HFF-Myc (cell line): ENCODE data around the gene MRPS30.
"Not testable (repeated sequence)": the region's sequence is repeated elsewhere in the genome, so short reads cannot be mapped to it uniquely, and the experiment has no call there.

ENCODE experiments used
- DNase-seq: peaks from one replicate; pipeline ENCODE4 v3.0.0-alpha.2; 2011; ENCODE audit warnings: low read depth; ENCODE audit errors: extremely low read depth
- H3K4me3 ChIP-seq: replicated peaks from 2 replicates; pipeline ENCODE4 v1.5.1; 2011; ENCODE audit warnings: low read depth, mild to moderate bottlenecking, control low read depth, low read length
- TF ChIP-seq, protein P1 (sequence below): IDR thresholded peaks from 2 replicates; pipeline ENCODE4 v1.5.1; 2012; ENCODE audit warnings: mild to moderate bottlenecking, low read depth, low read length, control low read depth; ENCODE audit errors: missing control alignments

The MRPS30 gene

DNA sequence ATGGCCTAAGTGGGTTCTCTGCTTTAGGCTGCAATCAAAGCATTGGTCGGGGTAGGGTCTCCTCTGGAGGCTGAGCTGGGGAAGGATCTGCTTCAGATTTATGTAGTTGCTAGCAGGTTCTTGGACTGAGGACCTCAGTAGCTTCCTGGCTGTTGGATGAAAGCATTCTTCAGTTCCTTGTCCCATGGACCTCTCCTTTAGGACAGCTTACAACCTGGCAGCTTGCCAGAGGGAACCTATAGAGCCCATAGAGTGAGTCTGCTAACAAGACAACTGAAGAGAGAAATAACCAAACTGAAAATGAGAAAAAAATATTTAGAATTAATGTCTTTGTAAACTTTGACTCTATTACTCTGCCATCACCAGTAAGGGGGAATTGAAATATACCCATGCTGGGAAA is 12.4 kb downstream of the MRPS30 start:
- no peak overlapping the region for H3K4me3 ChIP-seq
- no peak for DNase-seq
- TF ChIP-seq, protein P1, sequence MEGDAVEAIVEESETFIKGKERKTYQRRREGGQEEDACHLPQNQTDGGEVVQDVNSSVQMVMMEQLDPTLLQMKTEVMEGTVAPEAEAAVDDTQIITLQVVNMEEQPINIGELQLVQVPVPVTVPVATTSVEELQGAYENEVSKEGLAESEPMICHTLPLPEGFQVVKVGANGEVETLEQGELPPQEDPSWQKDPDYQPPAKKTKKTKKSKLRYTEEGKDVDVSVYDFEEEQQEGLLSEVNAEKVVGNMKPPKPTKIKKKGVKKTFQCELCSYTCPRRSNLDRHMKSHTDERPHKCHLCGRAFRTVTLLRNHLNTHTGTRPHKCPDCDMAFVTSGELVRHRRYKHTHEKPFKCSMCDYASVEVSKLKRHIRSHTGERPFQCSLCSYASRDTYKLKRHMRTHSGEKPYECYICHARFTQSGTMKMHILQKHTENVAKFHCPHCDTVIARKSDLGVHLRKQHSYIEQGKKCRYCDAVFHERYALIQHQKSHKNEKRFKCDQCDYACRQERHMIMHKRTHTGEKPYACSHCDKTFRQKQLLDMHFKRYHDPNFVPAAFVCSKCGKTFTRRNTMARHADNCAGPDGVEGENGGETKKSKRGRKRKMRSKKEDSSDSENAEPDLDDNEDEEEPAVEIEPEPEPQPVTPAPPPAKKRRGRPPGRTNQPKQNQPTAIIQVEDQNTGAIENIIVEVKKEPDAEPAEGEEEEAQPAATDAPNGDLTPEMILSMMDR: no peak

DNA sequence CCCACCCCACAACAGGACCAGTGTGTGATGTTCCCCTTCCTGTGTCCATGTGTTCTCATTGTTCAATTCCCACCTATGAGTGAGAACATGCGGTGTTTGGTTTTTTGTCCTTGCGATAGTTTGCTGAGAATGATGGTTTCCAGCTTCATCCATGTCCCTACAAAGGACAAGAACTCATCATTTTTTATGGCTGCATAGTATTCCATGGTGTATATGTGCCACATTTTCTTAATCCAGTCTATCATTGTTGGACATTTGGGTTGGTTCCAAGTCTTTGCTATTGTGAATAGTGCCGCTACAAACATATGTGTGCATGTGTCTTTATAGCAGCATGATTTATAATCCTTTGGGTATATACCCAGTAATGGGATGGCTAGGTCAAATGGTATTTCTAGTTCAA is 15.9 kb downstream of the MRPS30 start:
- H3K4me3 ChIP-seq, DNase-seq: not testable (repeated sequence)

DNA sequence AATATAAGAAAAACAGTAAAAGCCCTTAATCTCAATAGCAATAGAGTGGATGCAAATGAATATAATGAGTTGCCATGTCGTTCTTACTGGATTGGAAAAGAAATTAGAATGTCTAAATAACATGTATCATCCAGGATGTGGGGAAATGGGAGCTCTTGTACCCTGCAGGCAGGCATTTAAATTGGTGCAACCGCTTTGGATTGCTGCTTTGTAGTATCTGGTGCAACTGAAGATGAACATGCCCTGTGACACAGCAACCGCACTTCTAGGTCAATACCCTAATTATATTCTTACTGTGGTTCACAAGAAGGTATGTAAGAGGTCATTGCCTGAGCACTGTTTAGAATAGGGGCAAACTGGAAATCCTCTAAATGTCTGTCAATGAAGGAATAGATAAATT is 18.9 kb downstream of the MRPS30 start:
- no peak for DNase-seq
- H3K4me3 ChIP-seq: no peak overlapping the region
- TF ChIP-seq, protein P1: no peak

DNA sequence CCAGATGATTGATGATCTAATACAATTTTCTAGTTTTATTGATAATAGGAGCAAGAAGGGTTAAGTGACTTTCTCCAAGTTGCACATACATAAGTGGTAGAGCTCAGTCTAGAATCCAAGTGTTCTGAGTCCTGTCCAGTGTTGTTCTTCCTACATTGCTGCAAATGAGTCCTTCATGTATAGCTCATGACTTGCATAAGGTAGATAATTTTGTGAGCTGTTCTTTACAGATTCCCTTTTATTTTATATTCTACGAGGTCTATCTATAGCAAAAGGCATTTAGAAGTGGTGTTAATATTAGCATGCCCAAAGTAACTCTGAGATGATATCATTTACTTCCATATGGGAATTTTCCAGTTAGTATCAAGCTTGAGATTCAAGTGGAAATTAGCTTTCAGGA is 20.0 kb downstream of the MRPS30 start:
- no peak overlapping the region for H3K4me3 ChIP-seq
- TF ChIP-seq, protein P1: no peak
- no peak for DNase-seq

DNA sequence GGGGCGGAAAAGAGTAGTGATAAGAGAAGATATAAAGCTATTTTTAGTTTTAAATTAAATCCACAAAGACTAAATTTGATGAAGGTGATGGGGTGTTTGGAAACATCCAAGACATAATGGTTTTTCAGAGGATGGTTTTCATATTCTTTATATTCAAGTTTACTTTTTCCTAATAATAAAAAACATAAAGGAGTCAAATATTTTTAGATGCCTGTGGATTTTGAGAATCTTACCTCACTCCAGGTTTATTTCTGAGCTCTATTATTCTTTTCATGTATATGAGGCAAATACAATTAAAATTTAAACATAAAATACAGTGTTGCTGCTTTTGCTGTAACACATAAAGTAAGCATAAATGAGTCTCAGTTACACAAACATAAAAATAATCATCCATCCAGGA is 22.2 kb downstream of the MRPS30 start:
- DNase-seq: no peak
- H3K4me3 ChIP-seq: no peak overlapping the region
- TF ChIP-seq, protein P1: no peak

DNA sequence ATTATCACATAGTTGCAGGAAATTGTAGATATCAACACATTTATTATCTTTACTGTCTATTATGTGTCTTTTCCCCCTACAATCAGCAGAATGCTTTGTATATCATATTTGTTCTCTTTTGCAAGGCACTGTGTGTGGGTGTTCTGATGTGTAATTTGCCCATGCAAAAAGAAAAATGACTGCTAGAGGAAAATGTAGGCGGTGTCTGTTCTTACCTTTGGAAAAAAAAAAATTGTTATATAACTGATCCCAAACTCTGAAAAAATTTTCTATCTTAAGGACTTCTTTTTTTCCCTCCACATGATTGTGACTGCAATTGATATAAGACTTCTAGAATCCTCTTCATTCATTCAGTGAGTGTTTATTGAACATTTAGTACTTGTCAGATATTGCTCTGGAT is 24.5 kb downstream of the MRPS30 start:
- TF ChIP-seq, protein P1: no peak
- DNase-seq: no peak
- H3K4me3 ChIP-seq: no peak overlapping the region

DNA sequence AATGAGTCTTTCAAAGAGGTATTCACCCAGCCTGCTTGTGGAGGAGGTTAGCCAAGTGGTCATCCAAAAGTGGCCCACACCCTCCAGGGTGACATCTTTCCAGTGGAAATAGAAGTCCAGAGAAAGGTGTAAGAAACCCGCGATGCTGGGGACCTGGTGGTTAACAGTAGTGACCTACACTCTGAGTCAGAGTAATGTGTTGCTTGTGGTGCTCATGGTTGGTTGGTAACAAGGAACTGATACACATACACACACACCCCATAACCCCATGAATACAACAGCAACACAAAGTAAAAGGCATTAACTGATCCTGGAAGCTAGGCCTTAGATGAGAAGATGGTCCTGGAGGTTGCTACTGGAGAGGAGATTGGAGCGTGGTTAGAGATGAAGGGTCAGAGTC is 26.9 kb downstream of the MRPS30 start:
- no peak overlapping the region for H3K4me3 ChIP-seq
- DNase-seq: no peak
- TF ChIP-seq, protein P1: no peak
